Activated CD4-positive, alpha-beta memory T cell treated with anti-CD3 and anti-CD28 coated beads, Interleukin-2, amount 10 ng/mL, durations not matched to agents 7 days and 5 days (primary cell): ENCODE measurements around the gene C11orf97. TPM values are rescaled to one million over a fixed set of nuclear protein-coding genes. Genes with fewer than 3 reads are reported as not detected.
"Not testable (repeated sequence)": the region's sequence is repeated elsewhere in the genome, so short reads cannot be mapped to it uniquely, and the experiment has no call there.

ENCODE experiments used
- CTCF ChIA-PET: fragments of 350-600 bp; sonication (Branson Sonifier 250); formaldehyde crosslinking; loops from one replicate; lab custom pipeline; 2021; ENCODE audit warnings: antibody characterized with exemption, inconsistent platforms; lab: Charles Lee
- POLR2A ChIA-PET: fragments of 350-600 bp; sonication (Branson Sonifier 250); formaldehyde crosslinking; loops from one replicate; lab custom pipeline; 2021; ENCODE audit warnings: antibody characterized with exemption; lab: Charles Lee
- DNase-seq: peaks from one replicate; pipeline ENCODE4 v3.0.0-alpha.2; 2020
- H3K27ac Mint-ChIP-seq: one replicate; pipeline ENCODE4 v1.8.0; 2021; ENCODE audit warnings: mild to moderate bottlenecking, mixed read lengths
- H3K27me3 Mint-ChIP-seq: one replicate; pipeline ENCODE4 v1.8.0; 2021; ENCODE audit warnings: mixed read lengths
- H3K36me3 Mint-ChIP-seq: one replicate; pipeline ENCODE4 v1.8.0; 2021; ENCODE audit warnings: low read depth, mixed read lengths
- H3K4me1 Mint-ChIP-seq: one replicate; pipeline ENCODE4 v1.8.0; 2021; ENCODE audit warnings: mixed read lengths
- H3K4me3 Mint-ChIP-seq: one replicate; pipeline ENCODE4 v1.8.0; 2021; ENCODE audit warnings: mild to moderate bottlenecking, mixed read lengths
- H3K9me3 Mint-ChIP-seq: one replicate; pipeline ENCODE4 v1.8.0; 2021; ENCODE audit warnings: mixed read lengths
- total RNA-seq, 2 experiments: library from RNA; stranded (reverse); gene quantifications; one replicate each; pipeline ENCODE4 v1.2.3, GENCODE V29; 2021

The C11orf97 gene
- total RNA-seq, 2 experiments from 2014 or later: not detected

DNA sequence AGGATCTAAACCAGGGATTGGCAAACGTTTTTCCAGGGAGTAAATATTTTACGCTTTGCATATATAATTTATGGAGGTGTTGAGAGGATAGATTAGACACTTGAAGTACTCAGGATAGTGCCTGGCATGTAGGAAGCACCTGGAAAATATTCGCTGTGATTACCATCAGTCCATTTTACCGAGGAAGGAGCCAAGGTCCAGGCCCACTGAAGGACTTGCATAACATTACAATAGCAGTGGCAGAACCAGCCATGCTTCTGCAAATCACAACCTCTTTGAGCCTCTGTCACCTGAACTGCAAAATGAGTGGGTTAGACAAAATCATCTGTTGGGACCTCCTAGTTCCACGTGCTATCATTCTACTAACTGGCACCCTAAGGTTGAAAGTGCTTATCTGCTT lies 36.9 kb downstream of the C11orf97 start:
- Mint-ChIP-seq H3K4me1 (peaks cover 39% of the 10 kb centered on the region), H3K9me3 (no peaks in the 10 kb centered on the region), H3K27me3 (no peaks in the 10 kb centered on the region), H3K27ac (no peak overlapping the region), H3K36me3 (peaks cover 21% of the 10 kb centered on the region), H3K4me3 (no peak overlapping the region)
- DNase-seq: no peak
- ChIA-PET POLR2A (interaction anchor here (0.6 kb wide), 1 partner anchor 728 kb away, joined by 3 read pairs; no protein-coding TSS in a partner anchor), CTCF (interaction anchor here (0.9 kb wide), 1 partner anchor 10 kb away, joined by 3 read pairs; no protein-coding TSS in a partner anchor)

DNA sequence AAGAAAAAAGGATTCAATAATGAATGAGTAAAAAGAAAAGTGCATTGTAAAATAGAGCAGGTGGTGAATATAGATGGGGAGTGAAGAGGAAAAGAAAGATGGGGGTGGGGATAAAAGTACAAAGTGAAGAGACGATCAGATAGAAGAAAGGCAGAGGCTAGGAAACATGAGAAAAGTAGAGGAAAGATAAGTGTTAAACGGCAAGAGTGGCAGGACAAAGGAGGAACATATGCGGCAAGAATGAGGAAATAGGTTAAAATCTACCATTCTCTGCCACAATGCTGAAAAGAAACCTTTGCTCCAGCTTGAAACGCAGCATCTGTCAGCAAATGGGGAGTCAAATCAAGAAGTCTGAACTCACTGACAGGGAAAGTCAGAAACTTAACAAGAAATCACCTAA lies 38.3 kb downstream of the C11orf97 start:
- Mint-ChIP-seq H3K27me3 (no peaks in the 10 kb centered on the region), H3K9me3 (no peaks in the 10 kb centered on the region), H3K36me3 (peaks cover 20% of the 10 kb centered on the region), H3K27ac (no peak overlapping the region), H3K4me3 (no peak overlapping the region), H3K4me1 (peaks cover 33% of the 10 kb centered on the region)
- no peak for DNase-seq
- CTCF ChIA-PET: no interaction called here
- POLR2A ChIA-PET: no interaction called here

DNA sequence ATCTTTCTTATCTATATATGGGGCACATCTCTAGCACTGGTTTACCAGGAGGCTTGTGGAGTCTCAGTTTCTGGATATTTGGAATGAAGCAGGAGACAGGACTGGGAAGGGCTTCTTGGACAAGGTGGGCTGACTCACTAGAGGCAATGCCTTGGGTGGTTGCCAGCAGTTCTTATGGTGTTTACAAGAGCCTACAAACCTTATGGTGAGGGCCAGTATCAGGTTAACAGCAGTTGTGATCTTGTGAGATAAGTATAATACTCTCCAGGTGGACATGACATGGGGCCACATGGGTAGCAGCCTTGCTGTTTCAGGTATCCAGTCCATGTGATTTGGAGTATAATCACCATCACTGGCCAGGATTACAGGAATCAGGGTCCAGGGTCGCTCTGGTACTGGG lies 41.7 kb downstream of the C11orf97 start:
- H3K9me3 Mint-ChIP-seq: no peaks in the 10 kb centered on the region
- no peak overlapping the region for H3K27ac Mint-ChIP-seq
- H3K36me3 Mint-ChIP-seq: peaks cover 5% of the 10 kb centered on the region
- CTCF ChIA-PET: no interaction called here
- DNase-seq: no peak
- peaks cover 7% of the 10 kb centered on the region for H3K4me1 Mint-ChIP-seq
- H3K27me3 Mint-ChIP-seq: no peaks in the 10 kb centered on the region
- H3K4me3 Mint-ChIP-seq: no peak overlapping the region
- POLR2A ChIA-PET: no interaction called here

DNA sequence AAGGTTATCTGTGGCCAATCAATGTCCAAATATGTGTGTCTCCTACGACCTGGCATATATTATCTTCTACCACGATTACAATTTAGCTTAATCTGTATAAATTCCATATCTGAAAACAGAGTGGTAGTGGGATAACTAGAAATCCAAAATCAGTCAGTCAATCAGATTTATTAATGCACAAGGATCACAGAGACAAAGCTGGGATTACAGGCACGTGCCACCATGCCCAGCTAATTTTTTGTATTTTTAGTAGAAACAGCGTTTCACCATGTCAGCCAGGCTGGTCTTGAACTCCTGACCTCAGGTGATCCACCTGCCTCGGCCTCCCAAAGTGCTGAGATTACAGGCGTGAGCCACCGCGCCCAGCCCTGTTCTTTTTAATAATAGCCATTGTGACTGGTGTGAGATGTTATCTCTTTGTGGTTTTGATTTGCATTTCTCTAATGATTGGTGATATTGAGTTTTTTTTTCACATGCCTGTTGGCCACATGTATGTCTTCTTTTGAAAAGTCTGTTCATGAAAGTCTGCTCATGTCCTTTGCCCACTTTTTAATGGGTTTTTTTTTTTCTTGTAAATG lies 43.6 kb downstream of the C11orf97 start:
- H3K27me3 Mint-ChIP-seq, H3K9me3 Mint-ChIP-seq, DNase-seq, H3K27ac Mint-ChIP-seq, H3K4me3 Mint-ChIP-seq, H3K4me1 Mint-ChIP-seq, POLR2A ChIA-PET, H3K36me3 Mint-ChIP-seq: not testable (repeated sequence)
- CTCF ChIA-PET: interaction anchor here (0.7 to 1.1 kb wide), 3 partner anchors 51 to 1209 kb away, joined by 3 read pairs; no protein-coding TSS in a partner anchor

DNA sequence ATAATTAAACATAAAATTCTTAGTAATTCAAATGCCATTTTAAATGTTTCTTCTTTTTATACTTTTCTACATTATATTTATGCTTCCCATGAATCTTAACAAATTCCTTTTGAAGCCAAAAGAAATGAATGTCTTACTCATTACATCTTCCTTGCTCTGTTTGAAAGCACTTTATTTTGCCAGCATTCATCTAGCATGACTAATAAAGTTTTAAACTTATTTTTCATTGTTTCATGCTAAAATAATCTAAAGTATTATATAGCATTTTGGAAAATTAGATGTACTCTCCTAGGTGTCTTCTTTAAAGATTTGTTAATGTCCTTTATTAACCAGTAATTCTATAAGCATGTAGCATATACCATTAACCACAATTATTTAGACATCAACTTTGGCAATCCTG lies 45.2 kb downstream of the C11orf97 start:
- H3K4me3 Mint-ChIP-seq: no peak overlapping the region
- H3K36me3 Mint-ChIP-seq: no peaks in the 10 kb centered on the region
- H3K4me1 Mint-ChIP-seq: no peaks in the 10 kb centered on the region
- no peak for DNase-seq
- POLR2A ChIA-PET: no interaction called here
- no peaks in the 10 kb centered on the region for H3K27me3 Mint-ChIP-seq
- no peak overlapping the region for H3K27ac Mint-ChIP-seq
- H3K9me3 Mint-ChIP-seq: no peaks in the 10 kb centered on the region
- CTCF ChIA-PET: no interaction called here

DNA sequence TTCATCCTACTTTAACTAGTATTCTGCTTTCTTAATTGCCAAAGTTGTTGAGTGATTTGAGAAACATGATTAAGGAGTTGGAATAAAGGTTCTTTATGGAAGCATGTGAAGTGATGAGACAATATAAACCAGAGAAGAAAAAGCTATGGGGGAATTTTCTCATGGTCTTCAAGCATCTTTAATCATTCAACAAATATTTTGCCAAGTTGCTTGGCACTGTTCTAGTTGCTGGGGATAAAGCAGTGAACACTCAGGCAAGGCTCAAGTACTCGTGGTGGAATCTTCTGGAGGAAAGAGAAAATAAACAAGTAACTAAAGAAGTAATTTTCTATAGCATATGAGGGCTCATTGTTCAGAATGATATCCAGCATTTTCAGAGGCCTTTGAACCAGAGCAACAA lies 45.7 kb downstream of the C11orf97 start:
- H3K4me1 Mint-ChIP-seq: no peaks in the 10 kb centered on the region
- CTCF ChIA-PET: no interaction called here
- no peak for DNase-seq
- no peak overlapping the region for H3K4me3 Mint-ChIP-seq
- no peaks in the 10 kb centered on the region for H3K27me3 Mint-ChIP-seq
- H3K9me3 Mint-ChIP-seq: no peaks in the 10 kb centered on the region
- no peaks in the 10 kb centered on the region for H3K36me3 Mint-ChIP-seq
- POLR2A ChIA-PET: no interaction called here
- no peak overlapping the region for H3K27ac Mint-ChIP-seq

DNA sequence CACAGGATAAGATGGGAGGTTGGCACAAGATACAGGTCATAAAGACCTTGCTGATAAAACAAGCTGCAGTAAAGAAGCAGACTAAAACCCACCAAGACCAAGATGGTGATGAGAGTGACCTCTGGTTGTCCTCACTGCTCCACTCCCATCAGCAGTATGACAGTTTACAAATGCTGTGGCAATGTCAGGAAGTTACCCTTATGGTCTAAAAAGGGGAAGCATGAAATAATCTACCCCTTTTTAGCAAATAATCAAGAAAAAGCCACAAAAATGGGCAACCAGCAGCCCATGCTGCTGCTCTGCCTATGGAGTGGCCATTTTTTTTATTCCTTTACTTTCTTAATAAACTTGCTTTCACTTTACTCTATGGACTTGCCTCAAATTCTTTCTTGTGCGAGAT lies 46.2 kb downstream of the C11orf97 start:
- Mint-ChIP-seq H3K27me3 (no peaks in the 10 kb centered on the region), H3K4me3 (no peak overlapping the region), H3K4me1 (no peaks in the 10 kb centered on the region), H3K27ac (no peak overlapping the region), H3K9me3 (no peaks in the 10 kb centered on the region), H3K36me3 (no peaks in the 10 kb centered on the region)
- CTCF ChIA-PET: no interaction called here
- DNase-seq: no peak
- POLR2A ChIA-PET: no interaction called here

DNA sequence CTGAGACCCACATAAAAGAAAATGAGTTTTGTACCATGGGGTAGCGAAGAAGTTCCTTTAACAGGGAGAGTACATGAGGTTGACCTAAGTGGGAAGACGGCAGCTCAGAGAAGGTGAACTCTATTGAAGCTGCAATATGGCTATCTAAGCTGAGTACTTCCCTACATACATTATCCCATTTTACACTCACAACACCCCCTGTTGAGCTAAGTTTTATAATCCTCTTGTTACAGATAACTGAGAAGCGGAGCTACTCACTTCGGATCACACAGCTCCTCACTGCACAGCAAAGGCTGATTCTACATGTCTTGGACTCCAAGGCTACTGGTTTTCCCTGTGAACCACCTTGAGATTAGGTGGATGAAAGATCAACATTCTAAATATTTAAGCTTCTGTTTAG lies 46.7 kb downstream of the C11orf97 start:
- no peak overlapping the region for H3K27ac Mint-ChIP-seq
- no peaks in the 10 kb centered on the region for H3K27me3 Mint-ChIP-seq
- ChIA-PET CTCF (interaction anchor here (1.2 kb wide), 1 partner anchor 10 kb away, joined by 3 read pairs; no protein-coding TSS in a partner anchor), POLR2A (no interaction called here)
- no peaks in the 10 kb centered on the region for H3K4me1 Mint-ChIP-seq
- H3K4me3 Mint-ChIP-seq: no peak overlapping the region
- H3K9me3 Mint-ChIP-seq: no peaks in the 10 kb centered on the region
- DNase-seq: no peak
- no peaks in the 10 kb centered on the region for H3K36me3 Mint-ChIP-seq

DNA sequence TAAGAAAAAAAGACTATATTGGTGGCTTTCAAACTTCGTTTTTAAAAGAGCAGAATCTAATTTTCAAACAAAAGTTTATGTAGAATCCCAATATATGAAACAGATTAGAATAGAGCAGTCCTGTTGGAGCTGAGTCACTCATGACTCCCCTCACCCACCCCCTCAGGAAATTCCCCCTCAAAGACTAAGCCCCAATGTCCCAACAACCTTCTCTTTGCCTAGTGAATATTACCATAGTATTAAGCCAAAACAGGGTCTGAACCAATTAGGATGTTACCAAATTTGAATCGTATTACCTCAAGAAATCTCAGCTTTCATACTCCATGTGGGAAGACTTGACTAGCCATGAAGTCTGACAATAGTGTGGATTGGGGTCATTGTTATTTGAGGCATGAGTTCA lies 47.1 kb downstream of the C11orf97 start:
- Mint-ChIP-seq H3K27me3 (no peaks in the 10 kb centered on the region), H3K36me3 (no peaks in the 10 kb centered on the region), H3K9me3 (no peaks in the 10 kb centered on the region), H3K4me3 (no peak overlapping the region), H3K4me1 (no peaks in the 10 kb centered on the region), H3K27ac (no peak overlapping the region)
- DNase-seq: no peak
- ChIA-PET POLR2A (no interaction called here), CTCF (interaction anchor here (1.2 kb wide), 1 partner anchor 11 kb away, joined by 3 read pairs; no protein-coding TSS in a partner anchor)

DNA sequence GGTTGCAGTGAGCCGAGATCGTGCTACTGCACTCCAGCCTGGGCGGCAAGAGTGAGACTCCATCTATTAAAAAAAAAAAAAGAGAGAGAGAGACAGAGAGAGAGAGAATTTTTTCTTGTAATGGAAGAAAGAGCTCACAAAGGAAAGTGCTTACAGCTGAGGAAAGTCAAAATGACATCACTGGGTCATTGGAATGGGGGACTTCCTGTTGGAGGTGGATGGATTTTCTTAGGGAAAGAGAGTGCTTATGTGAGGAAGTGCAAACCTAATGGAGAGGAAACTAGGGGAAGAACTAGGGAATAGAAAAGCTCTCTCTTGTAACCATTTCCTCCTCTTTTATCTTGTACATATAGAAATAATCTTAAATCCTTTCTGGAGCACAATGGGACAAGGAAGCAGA lies 48.6 kb downstream of the C11orf97 start:
- Mint-ChIP-seq H3K36me3 (no peaks in the 10 kb centered on the region), H3K9me3 (no peaks in the 10 kb centered on the region)

DNA sequence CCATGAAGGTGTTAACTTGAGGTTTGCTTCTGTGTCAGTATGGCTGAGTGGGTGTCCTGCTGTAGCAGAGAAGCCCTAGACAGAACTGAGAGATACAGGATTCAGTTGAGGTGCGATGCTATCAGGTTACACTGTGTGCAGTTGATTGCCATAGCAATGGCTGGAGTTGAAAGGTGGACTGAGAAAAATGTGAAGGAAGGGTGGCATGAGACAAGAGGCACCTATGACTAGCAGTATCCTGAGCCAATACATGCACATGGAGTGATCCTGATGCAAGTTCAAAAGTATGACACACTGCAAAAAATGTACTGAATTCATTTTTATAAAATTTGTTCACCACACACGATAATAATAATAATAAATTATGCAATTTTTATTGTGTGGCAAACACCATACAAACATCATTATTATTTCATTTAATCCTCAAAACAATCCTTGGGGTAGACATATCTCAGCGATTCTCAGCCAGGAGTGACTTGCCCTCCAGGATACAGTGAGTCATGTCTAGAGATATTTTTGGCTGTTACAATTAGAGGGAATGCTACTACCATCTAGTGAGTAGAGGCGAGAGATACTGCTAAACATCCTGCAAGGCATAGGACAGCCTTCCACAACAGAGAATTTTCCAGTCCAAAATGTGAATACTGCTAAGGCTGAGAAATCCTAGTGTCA lies 51.1 kb downstream of the C11orf97 start:
- ChIA-PET CTCF (no interaction called here), POLR2A (no interaction called here)
- DNase-seq: no peak
- no peak overlapping the region for H3K27ac Mint-ChIP-seq
- no peaks in the 10 kb centered on the region for H3K4me1 Mint-ChIP-seq
- H3K9me3 Mint-ChIP-seq: no peaks in the 10 kb centered on the region
- no peak overlapping the region for H3K4me3 Mint-ChIP-seq
- no peaks in the 10 kb centered on the region for H3K36me3 Mint-ChIP-seq
- H3K27me3 Mint-ChIP-seq: no peaks in the 10 kb centered on the region

More for the DNA sequence above, 48.6 kb downstream of the C11orf97 start:
- POLR2A ChIA-PET: no interaction called here
- CTCF ChIA-PET: no interaction called here
- Mint-ChIP-seq H3K4me1 (no peaks in the 10 kb centered on the region), H3K4me3 (no peak overlapping the region), H3K27ac (no peak overlapping the region), H3K27me3 (no peaks in the 10 kb centered on the region)
- no peak for DNase-seq

DNA sequence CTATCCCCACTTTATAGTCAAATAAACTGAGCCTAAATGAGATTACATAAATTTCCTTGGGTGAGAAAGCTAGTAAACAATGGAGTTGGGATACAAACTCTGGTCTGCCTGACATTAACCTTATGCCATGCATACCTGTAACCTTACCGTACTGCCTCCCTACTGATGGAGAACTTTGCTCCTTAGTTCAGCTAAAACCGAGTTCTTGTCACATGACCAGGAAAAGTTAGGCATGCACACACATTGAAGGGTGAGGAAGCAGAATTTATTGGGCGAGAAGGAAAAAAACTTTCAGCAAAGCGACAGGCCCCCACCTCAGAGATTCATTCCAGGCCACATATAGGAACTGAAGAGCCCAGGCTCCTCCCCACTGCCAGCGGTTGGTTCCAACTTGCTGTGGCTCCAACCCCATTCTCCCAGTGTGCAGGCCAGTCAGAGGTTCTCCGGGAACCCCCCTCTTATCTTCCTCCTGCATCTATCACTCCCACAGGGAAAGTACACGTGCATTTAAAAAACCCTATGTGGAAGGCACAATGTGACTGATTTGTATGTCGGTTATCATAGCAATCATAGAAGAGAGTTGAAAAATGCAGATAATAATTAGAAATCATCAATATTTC lies 51.7 kb downstream of the C11orf97 start:
- no peak overlapping the region for H3K4me3 Mint-ChIP-seq
- ChIA-PET CTCF (no interaction called here), POLR2A (no interaction called here)
- no peaks in the 10 kb centered on the region for H3K36me3 Mint-ChIP-seq
- DNase-seq: no peak
- no peaks in the 10 kb centered on the region for H3K27me3 Mint-ChIP-seq
- no peaks in the 10 kb centered on the region for H3K4me1 Mint-ChIP-seq
- H3K27ac Mint-ChIP-seq: no peak overlapping the region
- no peaks in the 10 kb centered on the region for H3K9me3 Mint-ChIP-seq

DNA sequence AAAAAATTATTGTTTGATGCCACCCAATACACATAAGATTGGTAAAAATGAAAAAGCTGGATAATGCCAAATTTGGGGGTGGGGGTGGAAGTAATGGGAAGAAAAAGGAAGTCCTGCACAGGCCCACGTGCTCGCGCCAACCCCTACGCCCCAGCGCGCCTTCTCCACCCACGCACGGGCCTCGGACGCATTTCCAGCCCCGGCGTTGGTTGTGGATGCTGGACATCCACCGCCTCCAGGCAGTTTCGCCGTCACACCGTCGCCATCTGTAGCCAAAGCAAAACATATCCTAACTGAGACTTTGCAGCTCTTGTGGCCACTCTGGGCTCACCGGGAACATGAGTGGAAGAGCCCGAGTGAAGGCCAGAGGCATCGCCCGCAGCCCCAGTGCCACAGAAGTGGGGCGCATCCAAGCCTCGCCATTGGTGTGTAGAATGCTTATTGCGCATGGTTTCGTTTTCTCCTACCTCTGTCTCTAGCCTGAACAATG lies 55.0 kb downstream of the C11orf97 start, which contains the start of gene PIWIL4:
PIWIL4 (plus strand) TSS at position 188 of the 490 bp plus-strand sequence; CDS start at position 339, 151 bp downstream.
- no peak within 1 kb of the TSS for H3K4me3 Mint-ChIP-seq
- POLR2A ChIA-PET: no interaction called here
- CTCF ChIA-PET: no interaction called here
- H3K27me3 Mint-ChIP-seq: no peaks in the 10 kb centered on the region
- H3K9me3 Mint-ChIP-seq: no peaks in the 10 kb centered on the region
- no peaks in the 10 kb centered on the region for H3K4me1 Mint-ChIP-seq
- H3K36me3 Mint-ChIP-seq: no peaks in the 10 kb centered on the region
- no peak for DNase-seq
- H3K27ac Mint-ChIP-seq: no peak within 1 kb of the TSS
